ENCODE data around the gene CEACAM7. TPM values are rescaled to one million over a fixed set of nuclear protein-coding genes. Genes with fewer than 3 reads are reported as not detected.

Gene CEACAM7
- total RNA-seq, 1 experiment from 2014 or later: not detected

GRCh38 chr19:41689993-41690800 lies 2.1 kb upstream of the CEACAM7 start:
- BruUV-seq (replicated peaks): no TSS peak

GRCh38 chr19:41688687-41689086 lies 617 bp upstream of the CEACAM7 start:
- Histone ChIP-seq H3K4me3 (no peak overlapping the region), H3K4me1 (replicated peaks; ENCODE audit: insufficient read depth) (no peaks in the 10 kb centered on the region), H3K36me3 (ENCODE audit: low read depth) (no peaks in the 10 kb centered on the region), H3K27ac (no peak overlapping the region), H4K20me1 (ENCODE audit: insufficient read depth) (no peaks in the 10 kb centered on the region), H3K27me3 (ENCODE audit: insufficient read depth, low read depth) (peaks cover 54% of the 10 kb centered on the region), H2AFZ (no peak overlapping the region), H3F3A (ENCODE audit: insufficient read depth, low read depth) (no peaks in the 10 kb centered on the region), H3K9me2 (ENCODE audit: insufficient read depth) (no peaks in the 10 kb centered on the region), H3K4me2 (no peak overlapping the region), H3K9me3 (ENCODE audit: insufficient read depth, low read depth) (no peaks in the 10 kb centered on the region), H3K79me2 (ENCODE audit: low read depth) (no peaks in the 10 kb centered on the region)
- intact Hi-C loops (cut with micrococcal nuclease; ENCODE audit: unreplicated experiment): no loop called here
- POLR2A ChIA-PET (ENCODE audit: unreplicated experiment): no interaction called here
- CTCF ChIA-PET: no interaction called here
- TF ChIP-seq EZH2 (IDR thresholded peaks at IDR 0.05; ENCODE audit: low read depth): no peak
- BruUV-seq (replicated peaks): no TSS peak
- DNase-seq: no peak

More at GRCh38 chr19:41689993-41690800, 2.1 kb upstream of the CEACAM7 start:
- TF ChIP-seq EZH2 (IDR thresholded peaks at IDR 0.05; ENCODE audit: low read depth): no peak
- TF ChIP-seq CTCF (conservative IDR thresholded peaks at IDR 0.05): no peak; the same call in 1 of the 2 replicates
- intact Hi-C loops (cut with micrococcal nuclease; ENCODE audit: unreplicated experiment): no loop called here
- H3K27ac ChIP-seq: no peak overlapping the region
- no peaks in the 10 kb centered on the region for H3F3A ChIP-seq (ENCODE audit: insufficient read depth, low read depth)
- CTCF ChIA-PET: interaction anchor here (0.6 kb wide), 2 partner anchors 113 to 238 kb away, joined by 3 to 5 read pairs; no protein-coding TSS in a partner anchor
- no peaks in the 10 kb centered on the region for H3K36me3 ChIP-seq (ENCODE audit: low read depth)
- H3K4me1 ChIP-seq (replicated peaks; ENCODE audit: insufficient read depth): no peaks in the 10 kb centered on the region
- peaks cover 38% of the 10 kb centered on the region for H3K27me3 ChIP-seq (ENCODE audit: insufficient read depth, low read depth)
- no peak for DNase-seq
- POLR2A ChIA-PET (ENCODE audit: unreplicated experiment): no interaction called here
- no peak overlapping the region for H2AFZ ChIP-seq
- H3K79me2 ChIP-seq (ENCODE audit: low read depth): no peaks in the 10 kb centered on the region
- no peak overlapping the region for H3K4me2 ChIP-seq
- H3K4me3 ChIP-seq: no peak overlapping the region
- H3K9me3 ChIP-seq (ENCODE audit: insufficient read depth, low read depth): no peaks in the 10 kb centered on the region
- no peaks in the 10 kb centered on the region for H4K20me1 ChIP-seq (ENCODE audit: insufficient read depth)
- no peaks in the 10 kb centered on the region for H3K9me2 ChIP-seq (ENCODE audit: insufficient read depth)

GRCh38 chr19:41687419-41687818 lies 651 bp downstream of the CEACAM7 start:
- POLR2A ChIA-PET (ENCODE audit: unreplicated experiment): no interaction called here
- Histone ChIP-seq H4K20me1 (ENCODE audit: insufficient read depth) (no peaks in the 10 kb centered on the region), H3K36me3 (ENCODE audit: low read depth) (no peaks in the 10 kb centered on the region), H3K27ac (no peak overlapping the region), H3K9me3 (ENCODE audit: insufficient read depth, low read depth) (no peaks in the 10 kb centered on the region), H3K9me2 (ENCODE audit: insufficient read depth) (no peaks in the 10 kb centered on the region), H3K4me2 (no peak overlapping the region), H3K4me3 (no peak overlapping the region), H3K27me3 (ENCODE audit: insufficient read depth, low read depth) (peaks cover 65% of the 10 kb centered on the region), H3K79me2 (ENCODE audit: low read depth) (no peaks in the 10 kb centered on the region), H3K4me1 (replicated peaks; ENCODE audit: insufficient read depth) (no peaks in the 10 kb centered on the region), H2AFZ (no peak overlapping the region), H3F3A (ENCODE audit: insufficient read depth, low read depth) (no peaks in the 10 kb centered on the region)
- intact Hi-C loops (cut with micrococcal nuclease; ENCODE audit: unreplicated experiment): no loop called here
- CTCF ChIA-PET: no interaction called here
- BruUV-seq (replicated peaks): no TSS peak
- no peak for TF ChIP-seq EZH2 (IDR thresholded peaks at IDR 0.05; ENCODE audit: low read depth)
- no peak for TF ChIP-seq CTCF (conservative IDR thresholded peaks at IDR 0.05)
- DNase-seq: no peak
